DMS53 treated with DMSO at 0.1 percent for 48 hours (cell line): ENCODE data around the gene HP1BP3.

Experiments used
- DNase-seq: peaks from one replicate; lab custom pipeline; 2025; ENCODE audit not compliant: unreplicated experiment; lab: John Stamatoyannopoulos, UW

The HP1BP3 gene

DNA sequence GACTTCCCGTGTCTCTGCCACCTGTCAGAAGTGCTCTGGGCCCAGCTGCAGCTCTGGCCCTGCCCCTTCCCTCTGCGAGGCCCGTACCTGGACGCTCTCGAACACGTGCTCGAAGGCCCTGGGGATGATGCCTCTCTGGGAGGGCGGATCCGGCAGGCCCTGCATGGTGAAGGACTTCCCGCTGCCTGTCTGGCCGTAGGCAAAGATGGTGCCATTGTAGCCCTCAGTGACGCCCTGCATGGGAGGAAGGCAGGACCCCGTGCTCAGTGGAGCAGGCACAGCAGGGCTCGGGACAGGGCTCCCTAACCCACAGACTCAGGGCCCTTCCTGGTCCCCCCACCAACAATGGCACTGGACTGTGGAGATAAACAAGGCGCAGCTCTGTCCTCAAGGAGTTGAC lies 71.7 kb downstream of the HP1BP3 start:
- no peak for DNase-seq

DNA sequence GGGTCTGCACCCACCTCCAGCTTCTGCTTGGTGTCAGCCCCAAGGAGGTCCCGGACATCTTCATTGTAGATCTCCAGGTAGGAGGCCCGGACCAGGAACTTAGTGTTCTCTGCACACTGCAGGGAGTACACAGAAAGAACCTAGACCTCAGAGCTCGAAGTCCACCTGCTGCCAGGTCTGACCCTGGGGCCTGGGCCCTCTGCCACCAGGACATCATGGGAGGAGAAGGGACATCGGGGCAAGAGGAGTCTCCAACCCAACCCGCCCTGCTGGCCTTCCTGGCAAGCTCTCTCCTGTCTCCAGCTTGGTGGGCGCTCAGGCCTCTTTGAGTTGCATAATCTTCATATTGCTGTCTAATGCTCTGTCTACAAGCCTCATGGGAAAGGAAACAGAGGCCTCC lies 73.7 kb downstream of the HP1BP3 start:
- DNase-seq = no peak

DNA sequence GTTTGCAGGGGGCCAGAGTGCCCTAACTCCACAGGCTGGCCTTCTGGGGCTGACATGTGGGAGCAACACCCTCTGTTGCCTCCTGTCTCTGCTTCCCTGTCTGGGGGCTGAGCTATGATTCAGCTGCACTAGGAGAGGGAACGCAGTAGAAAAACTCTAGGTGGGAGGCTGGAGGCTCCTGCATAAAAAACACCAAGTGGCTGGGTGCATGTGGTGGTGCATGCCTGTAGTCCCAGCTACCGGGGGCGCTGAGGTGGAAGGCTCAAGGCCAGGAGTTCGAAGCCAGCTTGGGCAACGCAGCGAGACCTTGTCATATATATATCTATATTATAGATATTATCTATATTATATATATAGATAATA lies 74.9 kb downstream of the HP1BP3 start:
- no peak for DNase-seq

DNA sequence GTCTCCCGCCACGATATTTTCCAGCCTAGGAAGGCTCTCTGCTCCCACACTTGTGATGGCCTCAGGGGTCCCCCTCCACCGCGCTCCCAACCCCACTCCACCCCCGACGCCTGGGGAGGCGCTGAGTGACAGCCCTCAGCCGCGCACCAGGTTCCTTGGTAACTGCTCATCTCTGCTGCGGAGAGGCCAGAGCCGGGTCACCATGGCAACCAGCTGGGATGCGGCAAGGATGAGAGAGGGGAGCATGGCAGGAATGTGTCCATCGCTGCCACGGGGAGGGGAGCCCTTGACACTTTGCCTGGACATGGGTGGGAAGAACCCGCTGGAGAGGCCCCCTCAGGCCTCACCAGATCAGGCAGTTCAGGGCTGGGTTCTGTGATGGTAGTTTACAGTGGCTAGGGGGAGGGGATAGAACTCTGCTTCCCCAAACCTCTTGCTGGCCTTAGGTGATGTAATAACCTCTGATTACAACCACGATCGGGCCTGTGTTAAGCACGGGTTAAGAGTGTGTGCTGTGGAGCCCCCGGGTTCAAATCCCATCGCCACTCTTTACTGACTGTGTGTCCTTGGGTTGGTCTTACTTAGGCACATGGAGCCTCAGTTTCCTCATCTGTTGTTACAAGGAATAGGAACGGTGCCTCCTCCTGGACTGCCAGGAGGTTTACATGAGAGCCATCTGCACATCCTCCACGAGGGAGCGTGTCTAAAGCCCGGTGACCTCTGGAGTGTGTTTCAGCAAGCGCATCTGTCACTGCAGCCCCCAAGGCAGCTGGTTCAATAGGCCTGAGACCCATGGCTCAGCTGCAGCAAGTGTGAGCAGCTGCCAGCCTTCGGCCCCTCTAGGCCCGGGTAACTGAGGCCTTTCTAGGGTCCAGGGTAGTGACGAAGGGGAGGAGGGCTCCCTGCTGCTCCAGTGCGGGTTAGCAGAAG lies 75.6 kb downstream of the HP1BP3 start:
- no peak for DNase-seq

DNA sequence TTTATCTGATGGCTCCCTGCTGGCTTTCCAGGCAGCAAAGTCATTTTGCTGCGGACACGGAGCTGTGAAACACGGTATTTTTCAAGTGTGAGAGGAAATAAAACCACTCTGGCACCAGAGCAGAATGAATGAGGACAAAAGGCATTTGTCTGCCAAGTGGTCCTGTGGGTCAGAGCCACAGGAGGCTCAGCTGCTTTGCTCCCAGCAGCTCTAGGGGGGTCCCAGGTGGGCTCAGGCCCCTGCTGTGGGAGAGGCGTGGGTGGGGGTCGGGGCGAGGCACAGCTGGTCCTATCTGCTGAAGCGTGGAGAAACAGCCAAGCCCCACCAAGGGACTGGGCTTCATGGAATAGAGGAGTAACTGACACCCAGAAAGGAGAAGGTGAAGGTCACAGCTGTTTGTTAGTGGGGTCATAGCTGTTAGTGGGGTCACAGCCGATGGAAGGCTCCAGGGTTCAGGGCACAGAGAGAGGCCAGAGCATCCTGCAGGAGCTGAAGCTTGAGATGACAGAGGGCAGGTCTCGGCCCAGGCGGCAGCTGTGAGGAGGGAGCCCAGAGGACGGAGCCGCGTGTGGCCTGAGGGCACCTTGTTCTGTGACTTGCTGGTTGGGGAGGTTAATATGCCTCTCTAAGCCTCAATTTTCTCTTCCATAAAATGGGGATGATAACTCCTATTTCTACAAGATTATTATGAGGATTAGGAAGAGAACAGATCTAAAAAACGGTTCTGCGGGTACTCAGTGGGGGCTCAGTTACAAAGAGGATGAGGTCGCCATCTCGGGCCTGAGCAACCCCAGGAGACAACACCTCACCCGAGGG lies 76.4 kb downstream of the HP1BP3 start:
- no peak for DNase-seq

DNA sequence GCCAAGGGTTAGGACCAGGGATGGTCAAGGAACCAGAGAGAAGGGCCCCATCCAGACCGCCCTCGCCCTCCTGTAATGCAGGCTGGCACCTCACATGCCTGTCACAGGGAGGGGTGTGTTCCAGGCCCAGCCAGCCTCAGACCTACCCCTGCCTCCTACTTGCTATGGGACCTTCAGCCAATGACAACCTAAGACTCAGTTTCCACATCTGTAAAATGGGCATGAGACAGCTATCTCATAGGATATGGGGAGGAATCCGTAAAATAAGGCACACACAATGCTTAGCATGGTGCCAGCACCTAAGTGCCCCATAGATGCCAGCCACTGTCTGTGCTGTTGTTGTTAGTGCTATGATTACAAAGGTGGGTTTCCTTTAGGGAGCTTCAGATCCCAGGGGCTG lies 77.2 kb downstream of the HP1BP3 start:
- DNase-seq = no peak

DNA sequence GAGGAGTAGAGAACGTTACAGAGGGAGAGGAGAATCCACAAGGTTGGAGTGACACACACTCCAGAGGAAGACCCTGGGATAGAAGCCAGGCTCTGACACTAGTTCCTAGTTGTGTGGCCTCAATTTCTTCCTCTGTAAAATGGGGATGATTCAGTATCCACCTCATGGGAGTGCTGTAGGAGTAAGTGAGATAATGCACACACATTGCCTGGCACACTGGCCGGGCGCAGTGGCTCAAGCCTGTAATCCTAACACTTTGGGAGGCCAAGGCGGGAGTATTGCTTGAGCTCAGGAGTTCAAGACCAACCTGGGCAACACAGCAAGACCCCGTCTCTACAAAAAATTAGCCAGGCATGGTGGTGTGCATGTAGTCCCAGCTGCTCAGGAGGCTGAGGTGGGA lies 78.2 kb downstream of the HP1BP3 start:
- DNase-seq = no peak

DNA sequence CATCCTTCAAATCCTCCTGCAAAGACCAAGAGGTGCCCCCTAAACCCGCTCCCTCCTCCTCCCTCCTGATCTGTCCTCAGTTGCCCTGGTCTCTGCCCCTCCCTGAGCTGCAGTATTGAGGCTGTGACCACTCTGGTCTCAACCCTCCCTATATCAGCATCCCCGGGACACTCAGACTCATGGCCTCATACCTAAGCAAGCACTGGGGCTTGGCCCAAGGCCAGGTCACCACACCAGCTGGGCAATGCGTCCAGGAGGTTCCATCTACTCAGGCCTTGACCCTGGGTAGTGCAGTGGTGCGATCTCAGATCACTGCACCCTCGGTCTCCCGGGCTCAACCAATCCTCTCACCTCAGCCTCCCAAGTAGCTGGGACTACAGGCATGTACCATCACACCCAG lies 79.0 kb downstream of the HP1BP3 start:
- no peak for DNase-seq

DNA sequence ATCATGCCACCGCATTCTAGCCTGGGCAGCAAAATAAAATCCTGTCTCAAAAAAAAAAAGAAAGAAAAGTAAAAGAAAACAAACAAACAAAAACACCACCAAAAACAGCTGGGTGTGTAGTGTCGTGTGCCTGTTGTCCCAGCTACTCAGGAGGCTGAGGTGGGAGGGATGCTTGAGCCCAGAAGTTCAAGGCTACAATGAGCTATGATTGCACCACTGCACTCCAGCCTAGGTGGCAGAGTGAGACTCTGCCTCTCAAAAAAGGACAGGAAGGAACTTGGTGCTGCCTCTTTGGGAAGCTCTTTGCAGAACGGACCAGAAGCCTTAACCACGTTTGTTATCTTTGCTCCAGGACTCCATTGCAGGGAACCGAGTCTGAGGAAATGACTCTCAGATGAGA lies 80.3 kb downstream of the HP1BP3 start:
- DNase-seq = no peak

DNA sequence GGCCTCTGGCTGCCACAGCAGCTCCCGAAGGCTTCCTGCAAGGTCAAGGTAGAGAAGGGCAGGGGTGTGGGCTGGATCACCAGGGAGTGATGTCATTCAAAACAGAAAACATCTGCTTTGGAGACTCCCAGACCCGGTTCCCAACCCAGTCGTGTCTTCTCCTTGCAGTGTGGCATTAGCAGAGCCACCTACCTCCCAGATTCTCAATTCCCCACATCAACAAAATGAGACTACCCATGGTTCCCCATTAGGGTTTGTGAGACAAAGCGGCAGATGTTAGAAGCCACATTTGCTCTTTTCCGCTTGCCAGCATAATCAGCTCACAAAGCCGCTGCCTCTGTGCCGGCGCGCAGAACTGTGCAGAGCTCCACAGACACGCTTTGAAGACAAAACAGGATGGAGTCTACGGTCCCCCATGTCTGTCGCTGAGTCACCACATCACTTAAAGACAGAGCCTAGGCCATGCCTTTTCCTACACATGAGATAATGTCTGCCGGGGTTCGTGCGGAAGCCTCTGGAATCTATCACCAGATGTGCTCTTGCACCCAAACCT lies 81.8 kb downstream of the HP1BP3 start:
- no peak for DNase-seq

DNA sequence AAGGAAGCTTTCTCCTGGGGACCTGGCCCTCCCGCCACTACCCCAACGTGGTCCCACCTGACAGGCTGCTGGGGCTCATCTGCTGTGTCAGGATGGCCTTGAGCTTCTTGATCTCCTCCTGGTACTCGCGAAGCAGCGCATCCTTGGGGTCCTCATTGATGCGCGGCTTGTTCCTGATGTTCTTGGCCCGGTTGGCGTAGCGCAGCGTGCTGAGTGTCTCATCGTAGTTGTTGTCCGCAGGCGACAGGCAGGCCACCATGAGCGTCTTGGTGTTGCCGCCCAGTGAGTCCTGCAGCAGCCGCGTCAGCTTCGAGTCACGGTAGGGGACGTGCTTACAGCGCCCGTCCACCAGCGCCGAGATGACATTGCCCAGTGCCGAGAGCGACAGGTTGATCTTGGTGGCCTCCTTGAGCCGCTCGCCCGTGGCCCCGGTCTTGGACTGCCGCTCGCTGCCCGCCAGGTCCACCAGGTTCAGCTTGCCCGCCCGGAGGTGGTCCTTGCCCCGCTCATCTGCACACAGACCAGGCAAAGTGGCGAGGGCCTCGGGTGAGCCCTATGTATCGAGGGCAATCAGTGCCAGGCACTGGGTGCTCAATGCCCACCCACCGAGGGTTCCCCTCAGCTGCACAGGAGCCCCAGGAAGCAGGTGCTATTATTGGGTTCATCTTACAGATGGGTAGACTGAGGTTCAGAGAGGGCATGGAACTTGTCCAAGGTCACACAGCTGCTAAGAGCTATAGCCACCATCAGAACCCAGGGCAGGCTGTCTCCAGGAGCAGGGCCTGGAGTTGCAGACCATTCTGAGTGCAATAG lies 82.5 kb downstream of the HP1BP3 start:
- DNase-seq = no peak

DNA sequence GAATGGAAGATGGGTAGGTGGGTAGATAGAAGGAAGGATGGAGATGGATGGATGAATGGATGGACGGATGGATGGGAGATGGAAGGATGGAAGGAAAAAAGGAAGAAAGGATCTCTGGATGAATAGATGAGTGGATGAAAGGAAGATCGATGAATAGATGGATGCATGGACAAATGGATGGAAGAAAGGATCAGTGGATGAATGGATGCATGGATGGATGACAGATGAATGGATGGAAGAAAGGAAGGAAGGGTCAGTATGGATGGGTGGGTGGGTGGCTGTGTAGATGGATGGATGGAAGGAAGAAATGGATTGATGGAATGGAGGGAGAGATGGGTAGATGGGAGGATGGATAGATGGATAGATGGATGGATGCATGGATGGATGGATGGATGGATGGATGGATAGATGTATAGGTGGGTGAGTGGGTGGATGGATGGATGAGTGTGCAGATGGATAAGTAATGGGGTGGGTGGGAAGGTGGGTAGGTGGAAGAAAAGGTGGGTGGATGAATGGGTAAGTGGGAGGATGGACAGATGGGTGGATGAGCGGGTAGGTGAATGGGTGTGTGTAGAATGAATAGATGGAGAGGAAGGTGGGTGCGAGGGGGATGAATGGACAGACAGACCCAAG lies 83.9 kb downstream of the HP1BP3 start:
- DNase-seq = no peak

DNA sequence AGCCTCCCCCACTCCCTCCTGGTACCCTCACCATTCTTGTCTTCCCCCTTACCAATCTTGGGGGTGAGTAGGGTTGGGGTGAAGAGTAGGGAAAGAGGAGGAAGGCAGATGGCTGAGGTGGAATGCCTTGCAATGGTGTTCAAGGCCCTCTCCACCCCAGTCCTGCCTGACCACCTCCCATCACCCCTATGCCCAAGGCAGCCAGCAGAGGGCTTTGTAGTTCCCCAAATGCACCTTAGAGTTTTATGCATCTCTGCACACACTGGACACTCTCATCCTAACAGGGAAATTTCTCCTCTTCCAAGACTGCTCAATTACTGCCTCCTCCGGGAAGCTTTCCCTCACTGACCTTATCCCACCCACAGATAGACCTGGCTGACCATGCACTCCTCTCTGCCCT lies 84.7 kb downstream of the HP1BP3 start:
- DNase-seq = no peak

DNA sequence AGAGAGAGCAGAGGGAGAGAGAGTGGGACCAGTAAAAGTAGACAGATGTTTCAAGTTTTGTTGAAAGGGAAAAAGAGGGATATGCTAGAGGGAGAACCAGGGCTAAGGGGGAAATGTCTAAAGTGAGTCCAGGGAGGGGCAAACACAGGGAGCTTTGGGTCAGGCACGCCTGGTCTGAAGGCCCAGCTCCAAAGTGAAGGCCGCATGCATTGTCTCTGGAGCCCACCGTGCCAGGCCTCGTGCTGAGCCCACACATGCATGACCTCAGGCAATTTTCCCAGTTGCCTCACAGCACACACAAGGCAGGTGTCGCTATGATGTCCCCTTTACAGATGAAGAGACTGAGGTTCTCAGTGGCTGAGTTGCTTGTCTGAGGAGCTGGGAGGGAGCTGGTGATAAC lies 85.3 kb downstream of the HP1BP3 start:
- DNase-seq = no peak

DNA sequence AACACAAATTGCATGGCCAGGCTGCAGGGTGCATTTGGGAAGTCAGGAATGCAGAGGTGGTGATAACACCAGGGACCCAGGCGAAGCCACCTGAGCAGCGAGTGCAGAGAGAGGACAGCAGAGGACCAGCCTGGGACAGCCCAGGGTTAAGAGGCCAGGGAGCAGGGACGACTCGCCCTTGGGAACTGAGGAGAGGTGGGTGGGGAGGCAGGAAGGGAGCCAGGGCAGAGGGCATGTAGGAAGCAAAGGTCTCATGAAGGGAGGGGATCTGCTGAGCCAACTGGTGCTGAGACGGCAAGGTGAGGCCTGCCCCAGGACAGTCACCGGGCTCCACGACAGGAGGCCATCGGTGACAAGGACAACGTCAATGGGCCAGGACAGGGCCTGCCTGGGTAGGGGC lies 85.7 kb downstream of the HP1BP3 start:
- DNase-seq = no peak

DNA sequence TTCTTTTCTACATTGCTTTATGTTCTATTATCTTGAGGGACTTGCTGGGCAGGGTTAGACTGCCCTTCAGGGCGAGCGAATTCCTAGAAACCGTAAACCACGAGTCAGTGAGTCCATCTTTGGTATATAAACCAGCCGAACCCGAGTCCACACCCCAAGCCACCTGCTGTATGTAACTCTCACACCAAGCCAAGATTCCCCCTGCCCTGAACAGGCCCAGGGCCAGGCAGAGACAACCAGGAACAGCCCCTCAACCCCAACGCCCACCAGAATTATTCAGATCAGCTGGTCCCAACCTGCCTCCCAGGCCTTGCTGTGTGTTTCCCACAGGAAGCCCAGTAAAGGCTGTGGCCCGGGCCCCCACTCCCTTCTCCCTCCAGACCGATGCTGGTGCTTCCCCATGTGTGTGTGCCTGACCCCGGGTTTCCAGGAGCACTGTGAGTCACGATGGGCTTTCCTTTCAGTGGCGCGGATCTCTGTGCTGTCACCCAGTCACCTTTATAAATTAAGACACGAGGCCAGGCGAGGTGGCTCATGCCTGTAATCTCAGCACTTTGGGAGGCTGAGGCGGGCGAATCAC lies 86.4 kb downstream of the HP1BP3 start:
- no peak for DNase-seq

DNA sequence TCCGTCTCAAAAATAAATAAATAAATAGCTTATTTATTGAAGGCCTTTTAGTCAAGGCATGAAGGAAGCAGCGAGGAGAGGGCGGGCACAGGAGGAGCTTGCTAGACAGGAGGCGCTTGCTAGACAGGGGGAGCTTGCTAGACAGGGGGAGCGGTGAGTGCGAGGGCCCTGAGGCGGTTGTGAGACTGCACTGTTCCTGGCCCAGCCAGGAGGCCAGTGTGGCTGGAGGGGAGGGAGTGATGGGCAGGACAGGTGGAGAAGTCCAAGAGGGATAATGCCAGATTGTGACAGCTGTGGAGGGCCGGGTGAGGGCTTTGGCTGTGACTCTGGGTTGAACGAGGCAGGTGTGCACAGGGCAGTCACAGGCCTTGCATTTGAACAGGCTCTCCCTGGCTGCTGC lies 87.5 kb downstream of the HP1BP3 start:
- no peak for DNase-seq

DNA sequence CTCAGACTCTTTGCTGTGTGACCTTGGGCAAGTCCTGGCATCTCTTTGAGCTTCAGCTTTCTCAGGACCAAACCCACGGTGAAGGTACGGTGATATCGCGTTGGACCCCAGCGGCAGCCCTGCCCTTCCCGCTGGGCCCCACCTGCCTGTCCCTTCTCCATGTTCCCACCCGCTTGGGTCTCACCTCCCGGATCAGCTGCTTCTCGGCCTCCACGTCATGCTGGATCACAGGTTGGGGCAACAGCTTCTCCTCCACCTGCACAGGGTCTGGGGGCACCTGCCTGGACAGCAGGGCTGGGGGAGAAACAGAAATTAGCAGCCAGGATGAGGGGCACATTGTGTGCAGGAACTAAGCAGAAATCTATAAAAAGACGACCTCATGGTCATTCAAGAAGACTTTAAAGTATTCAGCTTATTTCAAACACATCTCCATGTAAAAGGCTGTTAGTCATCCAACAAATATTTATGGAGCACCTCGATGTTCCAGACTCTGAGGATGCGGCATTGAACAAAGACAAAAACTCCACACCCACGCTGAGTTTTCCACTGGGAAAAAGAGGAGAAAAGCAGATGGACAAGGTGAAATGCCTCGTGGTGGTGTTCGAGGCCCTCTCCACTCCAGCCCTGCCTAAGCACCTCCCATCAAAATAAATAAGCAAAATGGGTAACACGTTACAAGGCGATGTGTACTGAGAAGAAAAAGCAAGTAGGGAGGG lies 88.8 kb downstream of the HP1BP3 start:
- no peak for DNase-seq

DNA sequence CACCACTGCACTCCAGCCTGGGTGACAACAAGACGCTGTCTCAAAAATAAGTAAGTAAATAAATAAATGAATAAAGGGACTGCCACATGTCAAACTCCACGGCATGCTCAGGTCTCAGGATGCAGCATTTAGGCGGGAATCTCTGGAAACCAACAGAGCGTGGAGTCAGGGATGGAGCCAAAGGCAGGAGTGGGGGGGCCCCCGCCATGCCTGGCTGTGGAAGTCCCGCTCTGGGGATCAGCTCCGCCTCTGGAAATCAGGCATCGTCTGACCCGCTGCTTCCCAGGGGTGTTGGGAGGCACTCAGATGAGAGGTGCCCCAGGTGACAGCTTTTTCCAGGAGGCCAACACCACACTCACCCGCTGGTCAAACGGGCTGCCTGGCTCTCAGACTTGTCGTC lies 89.5 kb downstream of the HP1BP3 start:
- DNase-seq = no peak
